Central memory CD8-positive, alpha-beta T cell (primary cell): ENCODE results near the gene P2RY8.
A peak's percentile ranks its signal among the peaks of the same experiment; 100 is the strongest.
"Not testable (repeated sequence)": the region's sequence is repeated elsewhere in the genome, so short reads cannot be mapped to it uniquely, and the experiment has no call there.

Experiments
- ATAC-seq: fragments of 150-1000 bp; cut with Tn5 transposase; replicated peaks from 2 replicates; pipeline ENCODE4 v1.10.0; 2022; ENCODE audit warnings: mild to moderate bottlenecking, moderate FRiP score, moderate number of reproducible peaks; ENCODE audit not compliant: poor library complexity, severe bottlenecking; ENCODE audit errors: extremely low read depth
- DNase-seq, 2 donors: peaks; one replicate each; pipeline ENCODE4 v3.0.0; 2021; ENCODE audit warnings: low spot score in 2 of 2
- H3K27ac Mint-ChIP-seq: one replicate; pipeline ENCODE4 v1.8.0; 2022; ENCODE audit warnings: low read depth, mild to moderate bottlenecking, moderate library complexity, mixed read lengths
- H3K27me3 Mint-ChIP-seq: one replicate; pipeline ENCODE4 v1.8.0; 2022; ENCODE audit warnings: mixed read lengths
- H3K36me3 Mint-ChIP-seq: one replicate; pipeline ENCODE4 v1.8.0; 2022; ENCODE audit warnings: mild to moderate bottlenecking, moderate library complexity, mixed read lengths; ENCODE audit not compliant: insufficient read depth
- H3K4me1 Mint-ChIP-seq: one replicate; pipeline ENCODE4 v1.8.0; 2022; ENCODE audit warnings: mixed read lengths
- H3K4me3 Mint-ChIP-seq: one replicate; pipeline ENCODE4 v1.8.0; 2022; ENCODE audit warnings: mild to moderate bottlenecking, moderate library complexity, mixed read lengths
- H3K9me3 Mint-ChIP-seq: one replicate; pipeline ENCODE4 v1.8.0; 2022; ENCODE audit warnings: mixed read lengths

P2RY8 gene

GRCh38 chrX:1558761-1559468, 21.9 kb upstream of the P2RY8 start:
- DNase-seq (no peak), ATAC-seq (no peak)
- H3K4me3 Mint-ChIP-seq, result no peak overlapping the region
- H3K27ac Mint-ChIP-seq, result peak overlapping the region; percentile 80
- H3K27me3 Mint-ChIP-seq, result no peaks in the 10 kb centered on the region
- H3K36me3 Mint-ChIP-seq, result peaks cover 5% of the 10 kb centered on the region
- H3K4me1 Mint-ChIP-seq, result peaks cover 50% of the 10 kb centered on the region
- peaks cover 13% of the 10 kb centered on the region for H3K9me3 Mint-ChIP-seq

- H3K36me3 Mint-ChIP-seq, H3K4me3 Mint-ChIP-seq, H3K27me3 Mint-ChIP-seq, DNase-seq, ATAC-seq: not testable (repeated sequence)
- H3K4me1 Mint-ChIP-seq, result peaks cover 44% of the 10 kb centered on the region
- H3K9me3 Mint-ChIP-seq, result peaks cover 14% of the 10 kb centered on the region
- H3K27ac Mint-ChIP-seq, result peak overlapping the region; percentile 80
These were observed 20.5 kb upstream of the P2RY8 start for GRCh38 chrX:1557442-1557841.

GRCh38 chrX:1555370-1555769, 18.4 kb upstream of the P2RY8 start:
- DNase-seq (no peak), ATAC-seq (no peak)
- Mint-ChIP-seq H3K4me3 (peak overlapping the region; percentile 55), H3K27ac (peak overlapping the region; percentile 100), H3K36me3 (peaks cover 14% of the 10 kb centered on the region), H3K9me3 (peaks cover 24% of the 10 kb centered on the region), H3K4me1 (peaks cover 54% of the 10 kb centered on the region), H3K27me3 (no peaks in the 10 kb centered on the region)

GRCh38 chrX:1554469-1555210, 17.7 kb upstream of the P2RY8 start:
- Mint-ChIP-seq H3K4me1 (peaks cover 59% of the 10 kb centered on the region), H3K27me3 (no peaks in the 10 kb centered on the region), H3K4me3 (peak overlapping the region; percentile 55), H3K27ac (peak overlapping the region; percentile 100), H3K9me3 (peaks cover 24% of the 10 kb centered on the region), H3K36me3 (peaks cover 14% of the 10 kb centered on the region)
- DNase-seq, result peak; percentile 35 to 76
- peak; percentile 99 for ATAC-seq

- DNase-seq (no peak), ATAC-seq (no peak)
- peaks cover 49% of the 10 kb centered on the region for H3K4me1 Mint-ChIP-seq
- H3K4me3 Mint-ChIP-seq, result peak overlapping the region; percentile 54
- H3K36me3 Mint-ChIP-seq, result peaks cover 14% of the 10 kb centered on the region
- H3K27me3 Mint-ChIP-seq, result no peaks in the 10 kb centered on the region
- peak overlapping the region; percentile 100 for H3K27ac Mint-ChIP-seq
- peaks cover 18% of the 10 kb centered on the region for H3K9me3 Mint-ChIP-seq
These were observed 15.1 kb upstream of the P2RY8 start for GRCh38 chrX:1551959-1552546.

GRCh38 chrX:1546691-1547251, 9.8 kb upstream of the P2RY8 start:
- no peak for ATAC-seq
- H3K27ac Mint-ChIP-seq, result peak overlapping the region; percentile 82
- H3K36me3 Mint-ChIP-seq, result peaks cover 7% of the 10 kb centered on the region
- H3K4me3 Mint-ChIP-seq, result no peak overlapping the region
- no peaks in the 10 kb centered on the region for H3K27me3 Mint-ChIP-seq
- peaks cover 35% of the 10 kb centered on the region for H3K4me1 Mint-ChIP-seq
- DNase-seq, result peak in 1 of 2 donors; percentile 5
- peaks cover 11% of the 10 kb centered on the region for H3K9me3 Mint-ChIP-seq

GRCh38 chrX:1545776-1546408, 8.9 kb upstream of the P2RY8 start:
- H3K9me3 Mint-ChIP-seq, result peaks cover 8% of the 10 kb centered on the region
- peaks cover 3% of the 10 kb centered on the region for H3K36me3 Mint-ChIP-seq
- H3K4me3 Mint-ChIP-seq, result no peak overlapping the region
- no peak for ATAC-seq
- H3K27me3 Mint-ChIP-seq, result no peaks in the 10 kb centered on the region
- no peak for DNase-seq
- H3K27ac Mint-ChIP-seq, result peak overlapping the region; percentile 82
- H3K4me1 Mint-ChIP-seq, result peaks cover 26% of the 10 kb centered on the region

- Mint-ChIP-seq H3K27me3 (no peaks in the 10 kb centered on the region), H3K4me3 (no peak overlapping the region), H3K27ac (peak overlapping the region; percentile 68), H3K4me1 (peaks cover 15% of the 10 kb centered on the region), H3K9me3 (peaks cover 8% of the 10 kb centered on the region), H3K36me3 (peaks cover 3% of the 10 kb centered on the region)
- ATAC-seq (no peak), DNase-seq (peak in 1 of 2 donors; percentile 8)
These were observed 6.2 kb upstream of the P2RY8 start for GRCh38 chrX:1542994-1543725.

- peaks cover 16% of the 10 kb centered on the region for H3K4me1 Mint-ChIP-seq
- H3K36me3 Mint-ChIP-seq, result peaks cover 38% of the 10 kb centered on the region
- H3K27ac Mint-ChIP-seq, result peak overlapping the region; percentile 98
- DNase-seq, H3K4me3 Mint-ChIP-seq, ATAC-seq, H3K27me3 Mint-ChIP-seq, H3K9me3 Mint-ChIP-seq: not testable (repeated sequence)
These were observed 2.2 kb upstream of the P2RY8 start for GRCh38 chrX:1539146-1539545.

- Mint-ChIP-seq H3K4me3 (peak overlapping the region; percentile 98), H3K27ac (peak overlapping the region; percentile 98), H3K36me3 (peaks cover 42% of the 10 kb centered on the region), H3K4me1 (peaks cover 22% of the 10 kb centered on the region)
- not testable (repeated sequence) for H3K9me3 Mint-ChIP-seq, DNase-seq, H3K27me3 Mint-ChIP-seq, ATAC-seq
These were observed 718 bp upstream of the P2RY8 start for GRCh38 chrX:1537716-1538090.

- Mint-ChIP-seq H3K36me3 (peaks cover 46% of the 10 kb centered on the region), H3K27me3 (no peaks in the 10 kb centered on the region), H3K4me1 (peaks cover 25% of the 10 kb centered on the region), H3K27ac (peak overlapping the region; percentile 98), H3K4me3 (peak overlapping the region; percentile 98), H3K9me3 (no peaks in the 10 kb centered on the region)
- ATAC-seq (peak; percentile 3), DNase-seq (no peak)
These were observed 314 bp downstream of the P2RY8 start for GRCh38 chrX:1536712-1537030.
